Hippocampal formation (tissue), 2 donors: Measurements from ENCODE around the gene KLHDC1.
"Not testable (repeated sequence)": the region's sequence is repeated elsewhere in the genome, so short reads cannot be mapped to it uniquely, and the experiment has no call there.

ENCODE experiments used
- DNase-seq, 2 donors: peaks; one replicate each; lab custom pipeline; 2025; lab: John Stamatoyannopoulos, UW

Gene KLHDC1

GRCh38 chr14:49721733-49722435 is 29.0 kb downstream of the KLHDC1 start:
- not testable (repeated sequence) for DNase-seq

- no peak for DNase-seq
These were observed 34.3 kb downstream of the KLHDC1 start for GRCh38 chr14:49727171-49727570.

- DNase-seq, result peak; percentile 2 to 34
These were observed 40.0 kb downstream of the KLHDC1 start for GRCh38 chr14:49732896-49733295.

- DNase-seq, result no peak
These were observed 40.9 kb downstream of the KLHDC1 start for GRCh38 chr14:49733836-49734235.

- not testable (repeated sequence) for DNase-seq
These were observed 42.7 kb downstream of the KLHDC1 start for GRCh38 chr14:49735669-49736068.

- no peak for DNase-seq
These were observed 52.3 kb downstream of the KLHDC1 start for GRCh38 chr14:49745191-49745590.

- not testable (repeated sequence) for DNase-seq
These were observed 53.6 kb downstream of the KLHDC1 start for GRCh38 chr14:49746476-49746875.

- no peak for DNase-seq
These were observed 61.7 kb downstream of the KLHDC1 start for GRCh38 chr14:49754570-49755097.

GRCh38 chr14:49755378-49755777 is 62.5 kb downstream of the KLHDC1 start:
- DNase-seq, result no peak

GRCh38 chr14:49761839-49762551 is 69.1 kb downstream of the KLHDC1 start:
- no peak for DNase-seq

- DNase-seq, result no peak
These were observed 73.9 kb downstream of the KLHDC1 start for GRCh38 chr14:49766839-49767238.

- DNase-seq, result no peak
These were observed 74.3 kb downstream of the KLHDC1 start for GRCh38 chr14:49767270-49767570.

GRCh38 chr14:49767571-49768300 is 74.8 kb downstream of the KLHDC1 start, which contains the start of gene KLHDC2:
Gene KLHDC2, plus strand, starts transcription at chr14:49768153. Its CDS starts 316 bp downstream, at chr14:49768469.
- DNase-seq, result peak; percentile 82 to 87

- peak; percentile 26 to 45 for DNase-seq
These were observed 75.6 kb downstream of the KLHDC1 start for GRCh38 chr14:49768301-49769121.

GRCh38 chr14:49769171-49769570 is 76.3 kb downstream of the KLHDC1 start:
- DNase-seq, result no peak

- DNase-seq, result no peak
These were observed 76.8 kb downstream of the KLHDC1 start for GRCh38 chr14:49769581-49770211.

GRCh38 chr14:49770212-49770817 is 77.4 kb downstream of the KLHDC1 start:
- no peak for DNase-seq

- not testable (repeated sequence) for DNase-seq
These were observed 78.8 kb downstream of the KLHDC1 start for GRCh38 chr14:49771691-49772090.

- DNase-seq, result peak in 1 of 2 donors; percentile 8
These were observed 81.2 kb downstream of the KLHDC1 start for GRCh38 chr14:49774106-49774505.

- DNase-seq, result no peak
These were observed 85.5 kb downstream of the KLHDC1 start for GRCh38 chr14:49778421-49778820.

GRCh38 chr14:49781040-49781439 is 88.1 kb downstream of the KLHDC1 start:
- DNase-seq, result not testable (repeated sequence)
